ENCODE measurements around the gene FXYD4. TPM values are rescaled to one million over a fixed set of nuclear protein-coding genes. Genes with fewer than 3 reads are reported as not detected.
"Not testable (repeated sequence)": the region's sequence is repeated elsewhere in the genome, so short reads cannot be mapped to it uniquely, and the experiment has no call there.

FXYD4 gene, protein sequence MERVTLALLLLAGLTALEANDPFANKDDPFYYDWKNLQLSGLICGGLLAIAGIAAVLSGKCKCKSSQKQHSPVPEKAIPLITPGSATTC
- not detected for total RNA-seq

DNA sequence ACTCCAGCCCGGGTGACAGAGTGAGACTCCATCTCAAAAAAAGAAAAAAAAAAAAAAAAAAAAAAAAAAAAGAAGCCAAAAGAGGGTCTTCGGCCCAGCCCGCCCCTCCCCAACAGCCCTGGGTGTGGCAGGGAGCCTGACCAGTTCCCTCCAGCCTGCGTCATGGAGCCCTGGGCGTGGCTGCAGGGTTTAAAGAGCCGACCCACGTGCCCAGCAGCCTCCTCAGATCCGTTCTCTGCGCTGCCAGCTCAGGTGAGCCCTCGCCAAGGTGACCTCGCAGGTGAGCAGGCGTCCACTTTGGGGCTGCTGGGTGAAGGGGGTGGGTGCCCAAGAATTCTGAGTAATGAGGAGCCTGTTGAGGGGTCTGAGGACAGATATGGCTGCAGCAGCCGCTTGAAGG, at the start of gene FXYD4:
FXYD4 (plus strand) TSS at position 219 of the 400 bp plus-strand sequence. CDS start 2,111 bp downstream, outside the sequence.
- H3K27me3 Mint-ChIP-seq, result no peaks in the 10 kb centered on the region
- no peak for ATAC-seq
- ChIA-PET CTCF (no interaction called here), POLR2A (no interaction called here)
- no peak within 1 kb of the TSS for H3K27ac Mint-ChIP-seq
- intact Hi-C loops (cut with DNase I, micrococcal nuclease), result no loop called here
- no peak for DNase-seq
- no peaks in the 10 kb centered on the region for H3K4me1 Mint-ChIP-seq
- H3K4me3 Mint-ChIP-seq, result no peak within 1 kb of the TSS
- H3K9me3 Mint-ChIP-seq (ENCODE audit: low read depth), result no peaks in the 10 kb centered on the region
- no peaks in the 10 kb centered on the region for H3K36me3 Mint-ChIP-seq (ENCODE audit: low read depth)

DNA sequence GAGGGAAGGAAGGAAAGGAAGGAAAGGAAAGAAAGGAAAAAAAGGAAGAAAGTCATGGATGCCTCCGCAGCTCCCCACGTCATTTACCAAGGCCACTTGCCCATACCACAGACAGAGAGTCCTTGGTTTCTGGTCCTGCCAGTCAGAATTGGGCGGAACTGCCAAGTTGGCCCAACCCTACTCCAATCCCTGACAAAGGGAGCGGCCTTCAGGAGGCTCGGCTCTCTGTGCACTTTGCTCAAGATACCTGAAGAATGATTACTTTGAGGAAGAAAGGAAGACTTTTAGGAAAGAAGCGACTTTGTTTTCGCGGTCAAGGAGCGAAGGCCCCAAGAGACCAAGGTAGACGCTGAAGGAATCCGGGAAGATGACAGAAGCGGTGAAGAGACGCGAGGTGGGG, 49.1 kb upstream of the FXYD4 start:
- Mint-ChIP-seq H3K4me1 (peaks cover 9% of the 10 kb centered on the region), H3K9me3 (ENCODE audit: low read depth) (no peaks in the 10 kb centered on the region), H3K27ac (no peak overlapping the region), H3K4me3 (no peak overlapping the region), H3K36me3 (ENCODE audit: low read depth) (no peaks in the 10 kb centered on the region), H3K27me3 (peaks cover 2% of the 10 kb centered on the region)
- POLR2A ChIA-PET, result no interaction called here
- ATAC-seq (no peak), DNase-seq (no peak)
- CTCF ChIA-PET, result interaction anchor here (1.4 kb wide), 1 partner anchor 13 kb away, joined by 4 read pairs; no protein-coding TSS in a partner anchor
- intact Hi-C loops (cut with DNase I, micrococcal nuclease), result loop anchor here in 1 of 2 experiments (1.0 kb wide), 1 partner anchor 39 kb away; no protein-coding TSS in a partner anchor

DNA sequence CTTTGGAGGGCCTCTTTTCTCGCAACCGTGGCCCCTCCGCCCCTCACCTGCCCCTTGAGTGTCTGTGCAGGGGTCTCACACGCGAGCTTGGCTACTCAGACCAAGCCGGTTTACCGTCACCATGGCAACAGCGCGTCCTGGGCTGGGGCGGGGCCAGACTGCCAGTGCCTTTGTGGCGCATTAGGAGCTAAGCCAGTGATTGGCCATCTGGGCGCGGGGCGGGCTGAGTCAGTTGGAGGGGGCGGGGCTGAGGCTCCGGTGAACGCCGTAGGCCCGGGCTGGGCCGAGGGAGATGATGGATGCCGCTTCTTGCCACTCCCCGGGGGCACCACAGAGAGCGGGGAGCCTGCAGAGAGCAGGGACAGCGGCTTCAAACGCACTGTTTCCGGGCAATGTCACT, 48.7 kb upstream of the FXYD4 start:
- Mint-ChIP-seq H3K36me3 (ENCODE audit: low read depth) (no peaks in the 10 kb centered on the region), H3K27ac (no peak overlapping the region), H3K9me3 (ENCODE audit: low read depth) (no peaks in the 10 kb centered on the region), H3K27me3 (peaks cover 2% of the 10 kb centered on the region), H3K4me1 (peaks cover 9% of the 10 kb centered on the region), H3K4me3 (no peak overlapping the region)
- intact Hi-C loops (cut with DNase I, micrococcal nuclease), result loop anchor here in 1 of 2 experiments (1.0 kb wide), 1 partner anchor 39 kb away; no protein-coding TSS in a partner anchor
- ChIA-PET POLR2A (no interaction called here), CTCF (interaction anchor here (1.1 to 2.0 kb wide), 3 partner anchors 14 to 31 kb away, joined by 3 to 5 read pairs (median 4); no protein-coding TSS in a partner anchor)
- DNase-seq (peak; percentile 93), ATAC-seq (peak; percentile 100)

DNA sequence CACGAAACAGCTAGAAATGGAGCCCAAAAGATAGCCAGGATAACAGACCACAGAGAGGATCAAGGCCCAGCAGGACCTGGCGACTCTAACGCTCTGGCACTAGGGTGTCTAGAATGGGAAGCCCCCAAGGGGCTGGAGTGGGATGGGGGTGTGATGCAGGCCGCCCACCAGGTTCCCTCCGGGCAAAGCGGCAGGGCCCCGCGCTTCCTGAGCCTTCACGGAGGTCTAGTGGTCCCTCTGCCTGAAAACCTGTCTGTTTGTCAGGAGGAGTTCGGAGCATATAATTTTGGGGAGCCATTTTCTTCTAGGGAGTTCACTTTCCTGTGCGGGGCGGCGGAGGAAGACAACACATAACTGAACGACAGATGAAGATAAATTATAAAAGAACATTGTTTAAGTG, 48.2 kb upstream of the FXYD4 start:
- no peak overlapping the region for H3K4me3 Mint-ChIP-seq
- peaks cover 2% of the 10 kb centered on the region for H3K27me3 Mint-ChIP-seq
- no peak for DNase-seq
- H3K36me3 Mint-ChIP-seq (ENCODE audit: low read depth), result no peaks in the 10 kb centered on the region
- no peak for ATAC-seq
- CTCF ChIA-PET, result interaction anchor here (1.1 to 2.0 kb wide), 3 partner anchors 14 to 32 kb away, joined by 3 to 5 read pairs (median 4); no protein-coding TSS in a partner anchor
- POLR2A ChIA-PET, result no interaction called here
- no peaks in the 10 kb centered on the region for H3K9me3 Mint-ChIP-seq (ENCODE audit: low read depth)
- peaks cover 9% of the 10 kb centered on the region for H3K4me1 Mint-ChIP-seq
- no peak overlapping the region for H3K27ac Mint-ChIP-seq
- intact Hi-C loops (cut with DNase I, micrococcal nuclease), result no loop called here

DNA sequence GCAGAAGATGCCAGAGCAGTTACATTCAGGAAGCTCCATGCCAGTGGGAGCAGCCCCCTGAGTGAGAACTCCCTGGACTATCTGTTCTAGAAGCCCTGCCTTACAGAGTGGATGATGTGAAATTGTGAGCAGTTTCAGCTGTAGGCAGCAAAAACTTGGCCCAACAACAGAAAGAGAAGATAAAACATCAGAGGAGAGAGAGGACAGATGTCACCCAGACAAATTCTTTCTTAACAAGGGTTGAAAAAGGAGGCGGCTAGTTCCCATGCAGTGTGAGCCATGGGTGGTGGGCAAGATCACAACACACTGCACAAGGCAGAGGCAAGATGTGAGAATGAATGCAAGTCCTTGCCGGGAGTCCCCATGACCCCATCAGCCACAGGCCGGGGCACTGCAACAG, 46.6 kb upstream of the FXYD4 start:
- no peak for ATAC-seq
- no peak for DNase-seq
- CTCF ChIA-PET, result interaction anchor here (0.8 to 2.0 kb wide), 2 partner anchors 25 to 33 kb away, joined by 3 to 5 read pairs; no protein-coding TSS in a partner anchor
- POLR2A ChIA-PET, result no interaction called here
- intact Hi-C loops (cut with DNase I, micrococcal nuclease), result no loop called here
- Mint-ChIP-seq H3K27ac (no peak overlapping the region), H3K36me3 (ENCODE audit: low read depth) (no peaks in the 10 kb centered on the region), H3K9me3 (ENCODE audit: low read depth) (no peaks in the 10 kb centered on the region), H3K27me3 (peaks cover 2% of the 10 kb centered on the region), H3K4me3 (no peak overlapping the region), H3K4me1 (peaks cover 9% of the 10 kb centered on the region)

DNA sequence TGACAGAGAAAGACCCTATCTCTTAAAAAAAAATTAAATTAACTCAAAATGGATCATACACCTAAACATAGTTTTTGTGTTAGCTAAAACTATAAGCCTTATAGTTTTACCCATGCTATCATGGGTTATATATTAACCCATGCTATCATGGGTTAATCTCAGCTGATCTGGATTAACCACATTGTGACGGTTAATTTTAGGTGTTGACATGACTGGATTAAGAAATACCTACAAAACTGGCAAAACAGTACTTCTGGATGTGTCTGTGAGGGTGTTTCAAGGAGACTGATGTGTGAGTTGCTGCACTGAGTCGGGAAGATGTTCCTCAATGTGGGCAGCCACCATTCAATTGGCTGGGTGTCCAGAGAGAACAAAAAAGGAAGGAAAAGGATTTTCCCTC, 44.3 kb upstream of the FXYD4 start:
- DNase-seq (no peak), ATAC-seq (no peak)
- no peaks in the 10 kb centered on the region for H3K36me3 Mint-ChIP-seq (ENCODE audit: low read depth)
- H3K4me3 Mint-ChIP-seq, result no peak overlapping the region
- intact Hi-C loops (cut with DNase I, micrococcal nuclease), result no loop called here
- peaks cover 17% of the 10 kb centered on the region for H3K4me1 Mint-ChIP-seq
- peaks cover 2% of the 10 kb centered on the region for H3K27me3 Mint-ChIP-seq
- CTCF ChIA-PET, result no interaction called here
- no peak overlapping the region for H3K27ac Mint-ChIP-seq
- POLR2A ChIA-PET, result no interaction called here
- H3K9me3 Mint-ChIP-seq (ENCODE audit: low read depth), result no peaks in the 10 kb centered on the region

DNA sequence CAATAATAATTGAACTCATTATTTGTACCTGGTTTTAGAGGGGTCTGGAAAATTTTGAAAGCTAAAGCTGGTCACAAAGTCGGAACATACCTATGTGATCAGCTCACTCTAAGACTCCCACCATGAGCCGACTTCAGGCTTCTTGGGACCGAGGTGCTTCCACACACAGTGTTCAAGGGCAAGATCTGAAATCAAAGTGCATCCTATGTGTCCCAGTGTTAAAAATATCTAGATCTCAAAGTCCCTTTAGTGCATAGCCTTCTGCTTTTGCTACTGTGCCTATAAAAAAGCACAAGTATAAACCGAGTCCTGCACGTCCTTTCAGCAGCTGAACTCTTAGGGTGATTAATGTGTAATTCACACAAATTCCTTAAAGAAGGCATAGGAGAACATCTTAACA, 43.5 kb upstream of the FXYD4 start:
- POLR2A ChIA-PET, result no interaction called here
- intact Hi-C loops (cut with DNase I, micrococcal nuclease), result no loop called here
- no peaks in the 10 kb centered on the region for H3K9me3 Mint-ChIP-seq (ENCODE audit: low read depth)
- no peak overlapping the region for H3K4me3 Mint-ChIP-seq
- no peak for DNase-seq
- peaks cover 19% of the 10 kb centered on the region for H3K4me1 Mint-ChIP-seq
- no peaks in the 10 kb centered on the region for H3K27me3 Mint-ChIP-seq
- ATAC-seq, result no peak
- no peak overlapping the region for H3K27ac Mint-ChIP-seq
- CTCF ChIA-PET, result interaction anchor here (0.6 to 0.9 kb wide), 2 partner anchors 17 to 32 kb away, joined by 3 to 4 read pairs; no protein-coding TSS in a partner anchor
- no peaks in the 10 kb centered on the region for H3K36me3 Mint-ChIP-seq (ENCODE audit: low read depth)

DNA sequence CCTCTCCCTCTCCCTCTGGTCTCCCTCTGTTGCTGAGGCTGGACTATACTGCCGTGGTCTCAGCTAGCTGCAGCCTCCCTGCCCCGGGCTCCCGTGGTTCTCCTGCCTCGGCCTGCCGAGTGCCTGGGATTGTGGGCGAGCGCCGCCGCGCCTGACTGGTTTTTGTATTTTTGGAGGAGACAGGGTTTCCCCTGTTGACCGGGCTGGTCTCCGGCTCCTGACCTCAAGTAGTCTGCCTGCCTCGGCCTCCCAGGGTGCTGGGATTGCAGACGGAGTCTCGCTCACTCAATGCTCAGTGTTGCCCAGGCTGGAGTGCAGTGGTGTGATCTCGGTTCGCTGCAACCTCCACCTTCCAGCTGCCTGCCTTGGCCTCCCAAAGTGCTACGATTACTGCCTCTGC, 42.6 kb upstream of the FXYD4 start:
- H3K27me3 Mint-ChIP-seq; H3K27ac Mint-ChIP-seq; intact Hi-C loops (cut with DNase I, micrococcal nuclease); H3K4me3 Mint-ChIP-seq; POLR2A ChIA-PET; H3K36me3 Mint-ChIP-seq (ENCODE audit: low read depth); ATAC-seq; DNase-seq; H3K9me3 Mint-ChIP-seq (ENCODE audit: low read depth): not testable (repeated sequence)
- CTCF ChIA-PET, result interaction anchor here (0.8 kb wide), 1 partner anchor 36 kb away, joined by 3 read pairs; no protein-coding TSS in a partner anchor
- H3K4me1 Mint-ChIP-seq, result peaks cover 21% of the 10 kb centered on the region

DNA sequence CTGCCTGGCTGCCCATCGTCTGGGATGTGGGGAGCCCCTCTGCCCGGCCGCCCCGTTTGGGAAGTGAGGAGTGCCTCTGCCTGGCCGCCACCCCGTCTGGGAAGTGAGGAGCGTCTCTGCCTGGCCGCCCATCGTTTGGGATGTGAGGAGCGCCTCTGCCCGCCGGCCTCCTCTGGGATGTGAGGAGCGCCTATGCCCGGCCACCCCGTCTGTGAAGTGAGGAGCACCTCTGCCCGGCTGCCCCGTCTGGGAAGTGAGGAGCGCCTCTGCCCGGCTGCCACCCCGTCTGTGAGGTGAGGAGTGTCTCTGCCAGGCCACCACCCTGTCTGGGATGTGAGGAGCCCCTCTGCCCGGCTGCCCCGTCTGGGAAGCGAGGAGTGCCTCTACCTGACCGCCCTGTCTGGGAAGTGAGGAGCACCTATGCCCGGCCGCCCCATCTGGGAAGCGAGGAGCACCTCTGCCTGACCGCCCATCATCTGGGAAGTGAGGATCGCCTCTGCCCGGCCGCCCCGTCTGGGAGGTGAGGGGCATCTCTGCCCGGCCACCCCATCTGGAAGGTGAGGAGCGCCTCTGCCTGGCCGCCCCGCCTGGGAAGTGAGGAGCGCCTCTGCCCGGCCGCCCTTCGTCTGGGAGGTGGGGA, 42.1 kb upstream of the FXYD4 start:
- H3K27ac Mint-ChIP-seq; ATAC-seq; H3K27me3 Mint-ChIP-seq; CTCF ChIA-PET; intact Hi-C loops (cut with DNase I, micrococcal nuclease); H3K4me3 Mint-ChIP-seq; H3K36me3 Mint-ChIP-seq (ENCODE audit: low read depth); H3K9me3 Mint-ChIP-seq (ENCODE audit: low read depth); POLR2A ChIA-PET; DNase-seq: not testable (repeated sequence)
- peaks cover 26% of the 10 kb centered on the region for H3K4me1 Mint-ChIP-seq

DNA sequence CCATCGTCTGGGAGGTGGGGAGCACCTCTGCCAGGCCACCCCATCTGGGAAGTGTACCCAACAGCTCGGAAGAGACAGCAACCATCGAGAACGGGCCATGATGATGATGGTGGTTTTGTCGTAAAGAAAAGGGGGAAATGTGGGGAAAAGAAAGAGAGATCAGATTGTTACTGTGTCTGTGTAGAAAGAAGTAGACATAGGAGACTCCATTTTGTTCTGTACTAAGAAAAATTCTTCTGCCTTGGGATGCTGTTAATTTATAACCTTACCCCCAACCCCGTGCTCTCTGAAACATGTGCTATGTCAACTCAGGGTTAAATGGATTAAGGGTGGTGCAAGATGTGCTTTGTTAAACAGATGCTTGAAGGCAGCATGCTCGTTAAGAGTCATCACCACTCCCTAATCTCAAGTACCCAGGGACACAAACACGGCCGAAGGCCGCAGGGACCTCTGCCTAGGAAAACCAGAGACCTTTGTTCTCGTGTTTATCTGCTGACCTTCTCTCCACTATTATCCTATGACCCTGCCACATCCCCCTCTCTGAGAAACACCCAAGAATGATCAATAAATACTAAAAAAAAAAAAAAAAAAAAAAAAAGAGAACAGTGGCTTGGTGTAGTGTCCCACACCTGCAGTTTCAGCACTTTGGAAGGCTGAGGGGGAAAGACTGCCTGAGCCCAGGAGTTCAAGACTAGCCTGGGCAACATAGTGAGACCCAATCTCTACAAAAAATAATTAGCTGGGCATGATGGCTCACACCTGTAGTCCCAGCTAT, 41.2 kb upstream of the FXYD4 start:
- intact Hi-C loops (cut with DNase I, micrococcal nuclease), result loop anchor here in 1 of 2 experiments (5.0 kb wide), 1 partner anchor 33 kb away; no protein-coding TSS in a partner anchor
- CTCF ChIA-PET; H3K9me3 Mint-ChIP-seq (ENCODE audit: low read depth); POLR2A ChIA-PET; H3K27me3 Mint-ChIP-seq; ATAC-seq; H3K4me3 Mint-ChIP-seq; DNase-seq; H3K36me3 Mint-ChIP-seq (ENCODE audit: low read depth); H3K27ac Mint-ChIP-seq: not testable (repeated sequence)
- H3K4me1 Mint-ChIP-seq, result peaks cover 26% of the 10 kb centered on the region

DNA sequence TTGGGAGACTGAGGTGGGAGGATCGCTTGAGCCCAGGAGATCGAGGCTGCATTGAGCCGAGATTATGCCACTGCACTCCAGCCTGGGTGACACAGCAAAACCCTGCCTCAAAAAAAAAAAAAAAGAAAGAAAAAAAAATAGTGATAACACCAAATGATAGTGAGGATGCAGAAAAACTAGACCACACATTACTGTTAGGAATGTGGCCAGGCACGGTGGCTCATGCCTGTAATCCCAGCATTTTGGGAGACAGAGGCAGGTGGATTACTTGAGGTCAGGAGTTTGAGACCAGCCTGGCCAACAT, 40.7 kb upstream of the FXYD4 start:
- H3K27ac Mint-ChIP-seq; CTCF ChIA-PET; H3K9me3 Mint-ChIP-seq (ENCODE audit: low read depth); H3K27me3 Mint-ChIP-seq; H3K36me3 Mint-ChIP-seq (ENCODE audit: low read depth); POLR2A ChIA-PET; H3K4me3 Mint-ChIP-seq; ATAC-seq; DNase-seq: not testable (repeated sequence)
- intact Hi-C loops (cut with DNase I, micrococcal nuclease), result loop anchor here in 1 of 2 experiments (5.0 kb wide), 1 partner anchor 33 kb away; no protein-coding TSS in a partner anchor
- H3K4me1 Mint-ChIP-seq, result peaks cover 26% of the 10 kb centered on the region
